Metanephros (tissue), 2 donors: ENCODE data around the gene MRPL27. TPM values are rescaled to one million over a fixed set of nuclear protein-coding genes. Genes with fewer than 3 reads are reported as not detected.

ENCODE experiments used
- small RNA-seq: library from RNA; depleted of rRNA; stranded (forward); fragments of <200 nt; gene quantifications from one replicate; pipeline ENCODE3, GENCODE V24; 2014; ENCODE audit warnings: low replicate concordance
- total RNA-seq: library from RNA; depleted of rRNA; stranded (reverse); fragments of >200 nt; gene quantifications from one replicate; pipeline ENCODE4 v1.2.3, GENCODE V29; 2014

Gene MRPL27
- total RNA-seq, result 47.6 TPM

DNA sequence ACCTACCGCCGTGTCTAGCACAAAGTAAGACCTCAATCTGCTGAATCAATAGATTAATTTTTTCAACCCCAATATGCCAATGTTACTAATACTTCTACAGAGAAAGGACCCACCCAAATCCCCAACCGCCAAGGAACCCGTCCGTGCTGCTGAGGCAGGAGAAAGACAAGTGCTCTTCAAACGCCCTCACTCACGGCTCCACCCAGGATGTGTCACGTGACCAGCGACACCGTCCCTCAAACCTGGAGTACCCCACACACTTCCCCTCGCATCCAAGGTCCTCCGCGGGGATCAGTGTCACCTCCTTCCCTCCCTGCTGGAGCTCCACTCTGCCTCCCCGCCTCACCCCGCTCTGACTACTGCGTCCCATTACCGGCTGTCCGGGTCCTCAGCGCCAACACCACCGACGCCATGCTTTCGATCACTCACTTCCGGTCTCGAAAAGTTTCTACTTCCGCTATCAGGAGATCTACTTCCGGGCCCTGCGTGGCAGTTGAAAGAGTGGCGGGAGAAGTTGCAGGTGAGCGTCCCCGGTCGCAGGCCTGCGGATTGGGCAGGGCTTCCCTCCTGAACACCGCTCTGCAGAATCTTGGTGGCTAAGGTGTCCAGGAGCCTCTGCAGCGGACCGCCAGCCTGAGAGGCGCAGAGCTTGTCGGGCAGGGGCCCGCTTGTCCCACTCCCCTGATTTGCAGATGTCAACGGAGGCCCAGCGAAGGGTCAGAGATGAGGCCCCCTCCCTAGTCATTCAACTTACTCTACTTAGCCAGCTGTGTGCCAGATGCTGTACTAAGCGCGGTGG lies at the start of gene MRPL27, which contains the start of gene EME1:
Gene MRPL27 (minus strand): TSS at position 427 of the 799 bp plus-strand sequence. CDS start 14 bp downstream, at position 413.
Gene EME1 (plus strand): TSS at position 472 of the 799 bp plus-strand sequence. CDS start 1,980 bp downstream, outside the sequence.

DNA sequence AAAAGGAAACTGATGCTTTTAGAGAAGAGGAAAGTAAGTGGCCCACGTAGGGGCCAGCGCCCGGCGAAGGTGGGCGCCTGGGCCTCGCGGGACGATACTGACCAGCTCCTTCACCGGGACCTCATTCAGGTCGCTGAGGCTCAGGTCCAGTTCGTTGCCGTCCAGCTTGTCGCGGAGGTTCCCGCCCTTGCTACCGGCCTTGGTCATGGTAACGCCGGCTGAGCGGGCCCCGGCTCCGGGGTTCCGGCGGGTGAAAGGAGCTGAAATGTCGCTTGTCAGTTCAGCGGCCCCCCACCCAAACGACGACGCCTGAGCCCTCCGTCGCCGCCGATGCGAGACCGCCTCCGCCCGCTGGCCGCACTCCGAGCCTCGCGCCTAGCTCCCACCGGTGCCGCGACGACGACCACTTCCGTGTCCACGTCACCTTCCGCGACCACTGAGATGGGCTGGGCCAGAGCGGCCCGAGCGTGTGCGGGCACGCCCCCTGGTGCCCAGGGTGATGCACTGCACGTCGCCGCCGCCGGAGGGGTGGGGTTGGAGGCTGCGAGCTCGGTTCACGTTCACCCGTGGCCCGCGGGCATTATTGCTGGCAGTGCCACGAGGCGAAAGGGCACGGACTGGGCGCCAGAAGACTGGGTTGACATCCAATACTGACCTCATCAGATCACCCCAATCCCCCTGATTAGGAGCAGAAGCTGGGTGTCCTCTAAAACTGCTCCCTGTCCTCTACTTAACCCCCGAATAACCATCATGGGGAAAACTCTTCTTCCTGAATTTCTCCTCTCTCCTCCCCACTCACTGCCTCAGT lies 24.3 kb upstream of the MRPL27 start, which contains the start of gene LRRC59:
Gene LRRC59 (minus strand): TSS at position 413 of the 808 bp plus-strand sequence. CDS start 206 bp downstream, at position 207.

DNA sequence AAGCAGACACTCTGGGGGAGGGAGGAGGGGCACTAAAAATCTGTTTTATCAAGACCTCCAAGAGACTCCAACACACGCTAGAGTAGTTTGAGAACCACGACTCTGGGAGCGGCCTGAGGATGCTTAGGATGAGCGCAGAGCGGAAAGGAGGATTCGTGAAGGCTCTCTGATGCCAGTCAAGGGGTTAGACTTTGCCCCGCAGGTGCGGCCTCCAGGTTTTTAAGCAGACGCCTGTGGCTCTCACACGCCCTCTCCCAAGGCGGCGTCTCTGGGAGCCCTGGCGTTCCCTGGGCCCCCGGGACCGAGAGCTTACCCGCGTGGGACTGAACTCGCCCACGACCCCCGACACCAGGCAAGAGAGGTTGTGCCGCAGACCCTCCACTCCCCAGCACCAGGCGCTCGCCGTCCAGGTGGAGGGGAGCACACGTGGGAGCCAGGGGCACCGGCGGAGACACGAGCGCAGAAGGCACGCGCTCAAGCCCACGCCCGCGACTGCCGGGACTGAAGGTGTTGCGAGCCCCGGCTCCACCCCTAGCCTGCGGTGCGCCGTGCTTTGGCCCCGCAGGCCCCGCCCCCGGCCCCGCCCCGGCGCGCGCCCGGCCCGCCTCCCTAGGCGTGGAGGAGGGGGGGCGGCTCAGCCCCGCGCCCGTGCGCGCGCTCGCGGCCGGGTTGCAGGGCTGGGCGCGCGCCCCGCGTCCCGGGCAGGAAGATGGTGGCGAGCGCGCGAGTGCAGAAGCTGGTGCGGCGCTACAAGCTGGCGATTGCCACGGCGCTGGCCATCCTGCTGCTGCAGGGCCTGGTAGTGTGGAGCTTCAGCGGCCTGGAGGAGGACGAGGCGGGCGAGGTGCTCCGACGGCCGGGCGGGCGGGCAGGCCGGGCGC lies 27.3 kb downstream of the MRPL27 start, which contains the start of gene XYLT2:
Gene XYLT2 (plus strand): TSS at position 695 of the 881 bp plus-strand sequence. CDS start 15 bp downstream, at position 710.

Small RNAs within 50 kb of the gene (small RNA-seq; reads per million reads assigned to genes)
- not detected for gene RF00019

Other genes with a start within 250 kb of the MRPL27 start
- 7.1 TPM for gene SAMD14, start 243.0 kb downstream of the MRPL27 start, total RNA-seq
- 27.6 TPM for gene PPP1R9B, start 222.5 kb downstream of the MRPL27 start, total RNA-seq
- gene SGCA, start 207.2 kb downstream of the MRPL27 start, total RNA-seq, result 58.7 TPM
- gene COL1A1, start 171.6 kb downstream of the MRPL27 start, total RNA-seq, result 1,442 TPM
- gene TMEM92, start 98.7 kb downstream of the MRPL27 start, total RNA-seq, result 0.58 TPM
- 35.9 TPM for gene XYLT2, start 27.1 kb downstream of the MRPL27 start, total RNA-seq
- gene EME1, start within 50 bp of the MRPL27 start, total RNA-seq, result 3.0 TPM
- gene LRRC59, start 24.3 kb upstream of the MRPL27 start, total RNA-seq, result 44.1 TPM
- 73.9 TPM for gene ACSF2, start 53.0 kb upstream of the MRPL27 start, total RNA-seq
- gene CHAD, start 95.7 kb upstream of the MRPL27 start, total RNA-seq, result 0.12 TPM
- gene RSAD1, start 105.7 kb upstream of the MRPL27 start, total RNA-seq, result 41.0 TPM
- gene MYCBPAP, start 135.3 kb upstream of the MRPL27 start, total RNA-seq, result 2.9 TPM
- gene EPN3, start 159.6 kb upstream of the MRPL27 start, total RNA-seq, result 10.7 TPM
- 59.0 TPM for gene SPATA20, start 174.0 kb upstream of the MRPL27 start, total RNA-seq
- 17.1 TPM for gene CACNA1G, start 187.5 kb upstream of the MRPL27 start, total RNA-seq